ENCODE measurements around the gene CAMK1D. TPM values are rescaled to one million over a fixed set of nuclear protein-coding genes. Genes with fewer than 3 reads are reported as not detected.

CAMK1D gene
- total RNA-seq, 1 experiment from 2014 or later, result 6.3 TPM

GRCh38 chr10:12308057-12308456, 41.3 kb upstream of the CAMK1D start:
- no peaks in the 10 kb centered on the region for H3K23me2 ChIP-seq (ENCODE audit: insufficient read length, low read depth, low read length, poor library complexity, severe bottlenecking)
- H2BK5ac ChIP-seq (ENCODE audit: insufficient read length, low read length), result no peak overlapping the region
- no peaks in the 10 kb centered on the region for H3K9me3 ChIP-seq (ENCODE audit: control insufficient read depth, low read depth, low read length)
- no peak overlapping the region for H3K4ac ChIP-seq (ENCODE audit: low read depth, low read length)
- no peak overlapping the region for H4K8ac ChIP-seq (replicated peaks; ENCODE audit: insufficient read length, low read depth, low read length)
- no peaks in the 10 kb centered on the region for H4K20me1 ChIP-seq (ENCODE audit: control insufficient read depth, insufficient read depth, insufficient read length)
- H3K4me2 ChIP-seq (ENCODE audit: insufficient read depth, insufficient read length, low read length), result no peak overlapping the region
- no peaks in the 10 kb centered on the region for H3K27me3 ChIP-seq (ENCODE audit: insufficient read depth, low read length)
- H3K79me1 ChIP-seq (ENCODE audit: insufficient read depth, low read depth, low read length, poor library complexity, severe bottlenecking), result no peaks in the 10 kb centered on the region
- no peak overlapping the region for H3K14ac ChIP-seq (ENCODE audit: insufficient read depth, low read length)
- no CpG with 5 or more reads among the region's 6 CpGs for WGBS (ENCODE audit: extremely low coverage, insufficient read length, low lambda C conversion rate)
- H3K4me1 ChIP-seq (ENCODE audit: insufficient read depth, low read length), result no peaks in the 10 kb centered on the region
- no peak for TF ChIP-seq CTCF (conservative IDR thresholded peaks at IDR 0.05)
- H3K36me3 Mint-ChIP-seq (ENCODE audit: insufficient read depth in 1 of 3, low read depth in 3 of 3), result no peaks in the 10 kb centered on the region; a peak in 1 of 7 replicates
- H4K5ac ChIP-seq (ENCODE audit: insufficient read length, low read depth, low read length), result no peak overlapping the region
- H3K4me3 Mint-ChIP-seq, result no peak overlapping the region
- no peak overlapping the region for H4K91ac ChIP-seq (ENCODE audit: insufficient read length, low read depth, low read length)
- no peak overlapping the region for H2BK20ac ChIP-seq (ENCODE audit: low read depth, low read length, poor library complexity, severe bottlenecking)
- H3K79me2 ChIP-seq (ENCODE audit: insufficient read depth, low read length), result no peaks in the 10 kb centered on the region
- no peak overlapping the region for H2BK12ac ChIP-seq (ENCODE audit: insufficient read length, low read depth, low read length)
- no peak overlapping the region for H3K23ac ChIP-seq (ENCODE audit: insufficient read length, low read depth, low read length)
- no peaks in the 10 kb centered on the region; a peak in 1 of 5 replicates for H3K9me3 Mint-ChIP-seq
- H3K4me1 Mint-ChIP-seq, result no peaks in the 10 kb centered on the region
- H2AFZ ChIP-seq (ENCODE audit: low read length), result no peak overlapping the region
- peaks cover 2% of the 10 kb centered on the region; the same call in 1 of the 2 replicates for H3K27me3 Mint-ChIP-seq (ENCODE audit: low read depth)
- H2BK15ac ChIP-seq (ENCODE audit: low read depth, low read length), result no peak overlapping the region
- no peak overlapping the region for H3K27ac ChIP-seq (ENCODE audit: insufficient read length, low read depth, low read length)
- no peak overlapping the region for H3K18ac ChIP-seq (ENCODE audit: insufficient read length, low read depth, low read length)
- H2BK120ac ChIP-seq (ENCODE audit: low read depth, low read length, poor library complexity, severe bottlenecking), result no peak overlapping the region
- H3K56ac ChIP-seq (ENCODE audit: insufficient read length, low read depth, low read length), result no peak overlapping the region
- H3K9ac ChIP-seq (ENCODE audit: extremely low read depth, insufficient read length, low read length), result no peak overlapping the region
- peak overlapping the region in 1 of 3 experiments; percentile 27; a peak in 1 of 7 replicates for H3K27ac Mint-ChIP-seq
- H2AK5ac ChIP-seq (ENCODE audit: insufficient read length, low read length), result no peak overlapping the region
- no peak for DNase-seq
- H3T11ph ChIP-seq (ENCODE audit: low read length), result no peak overlapping the region

All from H9 (cell line).